HEK293 (cell line): ENCODE results near the gene ZCCHC7.
A peak's percentile ranks its signal among the peaks of the same experiment; 100 is the strongest.
"Not testable (repeated sequence)": the region's sequence is repeated elsewhere in the genome, so short reads cannot be mapped to it uniquely, and the experiment has no call there.

Source experiments
- CTCF ChIA-PET: fragments of 350-600 bp; formaldehyde crosslinking; extraction: SDS; loops from one replicate; lab custom pipeline; 2021; ENCODE audit warnings: antibody characterized with exemption; lab: Yijun Ruan, JAX
- POLR2A ChIA-PET: fragments of 300-600 bp; formaldehyde crosslinking; extraction: SDS; loops from one replicate; lab custom pipeline; 2020; ENCODE audit warnings: antibody characterized with exemption, inconsistent platforms; lab: Yijun Ruan, JAX
- H3K27ac ChIP-seq: fragments of 200-500 bp; sonication (Bioruptor generic); 2 replicates; pipeline ENCODE4 v1.5.1; 2014; ENCODE audit warnings: low read depth, low read length, control low read depth, inconsistent platforms; ENCODE audit errors: extremely low read depth
- H3K36me3 ChIP-seq, 2 experiments: fragments of 200-500 bp in 1 of 2; sonication (Bioruptor generic) in 1 of 2; 1 replicate in 1 of 2; 2 replicates in 1 of 2; pipeline ENCODE4 v1.5.1; 2014 to 2017; ENCODE audit warnings: inconsistent platforms in 2 of 2, low read length in 2 of 2; ENCODE audit not compliant: control insufficient read depth in 2 of 2, insufficient read depth in 1 of 2
- H3K4me1 ChIP-seq: fragments of 200-500 bp; sonication (Bioruptor generic); 2 replicates; pipeline ENCODE4 v1.5.1; 2014; ENCODE audit warnings: mild to moderate bottlenecking, low read length, inconsistent platforms; ENCODE audit not compliant: control insufficient read depth, insufficient read depth
- H3K4me3 ChIP-seq: 2 replicates; pipeline ENCODE4 v1.5.1; 2011; ENCODE audit warnings: low read depth, mild to moderate bottlenecking, control low read depth, low read length, moderate library complexity
- H3K9me3 ChIP-seq: fragments of 200-500 bp; sonication (Bioruptor generic); 2 replicates; pipeline ENCODE4 v1.5.1; 2014; ENCODE audit warnings: low read depth, low read length, inconsistent platforms; ENCODE audit not compliant: control insufficient read depth, insufficient read depth
- GLIS2 ChIP-seq: fragments of 450-650 bp; formaldehyde crosslinking; IDR thresholded peaks from 2 replicates; pipeline ENCODE4 v1.5.1; 2016; ENCODE audit warnings: missing biosample characterization, missing genetic modification characterization
- MEIS1 ChIP-seq: sonication (generic); formaldehyde crosslinking; IDR thresholded peaks from 2 replicates; pipeline ENCODE4 v1.8.1; 2022; ENCODE audit warnings: missing genetic modification reagents, mild to moderate bottlenecking, borderline replicate concordance
- SALL2 ChIP-seq: fragments of 450-650 bp; formaldehyde crosslinking; IDR thresholded peaks from 2 replicates; pipeline ENCODE4 v1.5.0; 2017; ENCODE audit warnings: missing biosample characterization, mild to moderate bottlenecking, missing genetic modification characterization, borderline replicate concordance
- ZBTB17 ChIP-seq: fragments of 450-650 bp; formaldehyde crosslinking; IDR thresholded peaks from 2 replicates; pipeline ENCODE4 v1.5.1; 2016; ENCODE audit warnings: missing biosample characterization, missing genetic modification characterization
- ZBTB8A ChIP-seq: fragments of 450-650 bp; formaldehyde crosslinking; IDR thresholded peaks from 2 replicates; pipeline ENCODE4 v1.5.1; 2016; ENCODE audit warnings: missing biosample characterization, missing genetic modification characterization
- ZNF341 ChIP-seq: fragments of 450-650 bp; formaldehyde crosslinking; IDR thresholded peaks from 2 replicates; pipeline ENCODE4; 2016; ENCODE audit warnings: low read depth, missing biosample characterization, missing genetic modification characterization
- ZNF660 ChIP-seq: fragments of 450-650 bp; IDR thresholded peaks from 2 replicates; pipeline ENCODE4 v1.5.1; 2018; ENCODE audit warnings: missing biosample characterization, mild to moderate bottlenecking, missing genetic modification characterization
- ZSCAN16 ChIP-seq: fragments of 450-650 bp; formaldehyde crosslinking; IDR thresholded peaks from 2 replicates; pipeline ENCODE4 v1.5.1; 2016; ENCODE audit warnings: missing biosample characterization, missing genetic modification characterization
- TF ChIP-seq, protein P1 (sequence below): fragments of 450-650 bp; formaldehyde crosslinking; conservative IDR thresholded peaks from 2 replicates; pipeline ENCODE4 v1.5.1; 2016; ENCODE audit warnings: low read depth, missing biosample characterization, missing genetic modification characterization
- TF ChIP-seq, protein P2 (sequence below): fragments of 450-650 bp; formaldehyde crosslinking; IDR thresholded peaks from 2 replicates; pipeline ENCODE4 v1.5.1; 2017; ENCODE audit warnings: missing biosample characterization, missing genetic modification characterization
- TF ChIP-seq, protein P3 (sequence below): fragments of 450-650 bp; formaldehyde crosslinking; IDR thresholded peaks from 2 replicates; pipeline ENCODE4 v1.5.1; 2016; ENCODE audit warnings: missing biosample characterization, missing genetic modification characterization
- TF ChIP-seq, protein P4 (sequence below): fragments of 450-650 bp; formaldehyde crosslinking; IDR thresholded peaks from 2 replicates; pipeline ENCODE4 v1.5.1; 2016; ENCODE audit warnings: missing biosample characterization, missing genetic modification characterization

ZCCHC7 gene

DNA sequence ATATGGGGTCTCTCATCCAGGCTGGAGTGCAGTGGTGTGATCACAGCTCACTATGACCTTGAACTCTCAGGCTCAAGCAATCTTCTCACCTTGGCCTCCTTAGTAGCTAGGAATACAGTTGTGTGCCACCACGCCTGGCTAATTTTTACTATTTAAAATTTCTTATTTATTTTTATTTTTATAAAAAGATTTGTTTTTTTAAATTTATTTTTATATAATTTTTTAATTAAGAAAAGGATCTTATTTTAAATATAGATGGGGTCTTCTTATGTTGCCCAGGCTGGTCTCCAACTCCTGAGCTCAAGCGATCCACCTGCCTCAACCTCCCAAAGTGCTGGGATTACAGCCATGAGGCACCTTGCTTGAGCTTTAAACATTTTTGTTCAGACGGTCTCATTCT lies 2.4 kb upstream of the ZCCHC7 start:
- Histone ChIP-seq H3K9me3 (no peaks in the 10 kb centered on the region), H3K4me1 (no peaks in the 10 kb centered on the region), H3K27ac (no peak overlapping the region), H3K4me3 (no peak overlapping the region), H3K36me3 (no peaks in the 10 kb centered on the region)
- TF ChIP-seq, protein P1, sequence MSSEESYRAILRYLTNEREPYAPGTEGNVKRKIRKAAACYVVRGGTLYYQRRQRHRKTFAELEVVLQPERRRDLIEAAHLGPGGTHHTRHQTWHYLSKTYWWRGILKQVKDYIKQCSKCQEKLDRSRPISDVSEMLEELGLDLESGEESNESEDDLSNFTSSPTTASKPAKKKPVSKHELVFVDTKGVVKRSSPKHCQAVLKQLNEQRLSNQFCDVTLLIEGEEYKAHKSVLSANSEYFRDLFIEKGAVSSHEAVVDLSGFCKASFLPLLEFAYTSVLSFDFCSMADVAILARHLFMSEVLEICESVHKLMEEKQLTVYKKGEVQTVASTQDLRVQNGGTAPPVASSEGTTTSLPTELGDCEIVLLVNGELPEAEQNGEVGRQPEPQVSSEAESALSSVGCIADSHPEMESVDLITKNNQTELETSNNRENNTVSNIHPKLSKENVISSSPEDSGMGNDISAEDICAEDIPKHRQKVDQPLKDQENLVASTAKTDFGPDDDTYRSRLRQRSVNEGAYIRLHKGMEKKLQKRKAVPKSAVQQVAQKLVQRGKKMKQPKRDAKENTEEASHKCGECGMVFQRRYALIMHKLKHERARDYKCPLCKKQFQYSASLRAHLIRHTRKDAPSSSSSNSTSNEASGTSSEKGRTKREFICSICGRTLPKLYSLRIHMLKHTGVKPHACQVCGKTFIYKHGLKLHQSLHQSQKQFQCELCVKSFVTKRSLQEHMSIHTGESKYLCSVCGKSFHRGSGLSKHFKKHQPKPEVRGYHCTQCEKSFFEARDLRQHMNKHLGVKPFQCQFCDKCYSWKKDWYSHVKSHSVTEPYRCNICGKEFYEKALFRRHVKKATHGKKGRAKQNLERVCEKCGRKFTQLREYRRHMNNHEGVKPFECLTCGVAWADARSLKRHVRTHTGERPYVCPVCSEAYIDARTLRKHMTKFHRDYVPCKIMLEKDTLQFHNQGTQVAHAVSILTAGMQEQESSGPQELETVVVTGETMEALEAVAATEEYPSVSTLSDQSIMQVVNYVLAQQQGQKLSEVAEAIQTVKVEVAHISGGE, result no peak
- TF ChIP-seq SALL2 (tag by site-specific recombination) (no peak), ZNF660 (no peak), ZSCAN16 (tag by site-specific recombination) (no peak), ZBTB8A (tag by site-specific recombination) (no peak)
- TF ChIP-seq, protein P2, sequence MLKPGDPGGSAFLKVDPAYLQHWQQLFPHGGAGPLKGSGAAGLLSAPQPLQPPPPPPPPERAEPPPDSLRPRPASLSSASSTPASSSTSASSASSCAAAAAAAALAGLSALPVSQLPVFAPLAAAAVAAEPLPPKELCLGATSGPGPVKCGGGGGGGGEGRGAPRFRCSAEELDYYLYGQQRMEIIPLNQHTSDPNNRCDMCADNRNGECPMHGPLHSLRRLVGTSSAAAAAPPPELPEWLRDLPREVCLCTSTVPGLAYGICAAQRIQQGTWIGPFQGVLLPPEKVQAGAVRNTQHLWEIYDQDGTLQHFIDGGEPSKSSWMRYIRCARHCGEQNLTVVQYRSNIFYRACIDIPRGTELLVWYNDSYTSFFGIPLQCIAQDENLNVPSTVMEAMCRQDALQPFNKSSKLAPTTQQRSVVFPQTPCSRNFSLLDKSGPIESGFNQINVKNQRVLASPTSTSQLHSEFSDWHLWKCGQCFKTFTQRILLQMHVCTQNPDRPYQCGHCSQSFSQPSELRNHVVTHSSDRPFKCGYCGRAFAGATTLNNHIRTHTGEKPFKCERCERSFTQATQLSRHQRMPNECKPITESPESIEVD, result no peak
- TF ChIP-seq, protein P3, sequence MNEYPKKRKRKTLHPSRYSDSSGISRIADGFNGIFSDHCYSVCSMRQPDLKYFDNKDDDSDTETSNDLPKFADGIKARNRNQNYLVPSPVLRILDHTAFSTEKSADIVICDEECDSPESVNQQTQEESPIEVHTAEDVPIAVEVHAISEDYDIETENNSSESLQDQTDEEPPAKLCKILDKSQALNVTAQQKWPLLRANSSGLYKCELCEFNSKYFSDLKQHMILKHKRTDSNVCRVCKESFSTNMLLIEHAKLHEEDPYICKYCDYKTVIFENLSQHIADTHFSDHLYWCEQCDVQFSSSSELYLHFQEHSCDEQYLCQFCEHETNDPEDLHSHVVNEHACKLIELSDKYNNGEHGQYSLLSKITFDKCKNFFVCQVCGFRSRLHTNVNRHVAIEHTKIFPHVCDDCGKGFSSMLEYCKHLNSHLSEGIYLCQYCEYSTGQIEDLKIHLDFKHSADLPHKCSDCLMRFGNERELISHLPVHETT (tag by site-specific recombination), result no peak
- CTCF ChIA-PET, result no interaction called here
- POLR2A ChIA-PET, result no interaction called here

DNA sequence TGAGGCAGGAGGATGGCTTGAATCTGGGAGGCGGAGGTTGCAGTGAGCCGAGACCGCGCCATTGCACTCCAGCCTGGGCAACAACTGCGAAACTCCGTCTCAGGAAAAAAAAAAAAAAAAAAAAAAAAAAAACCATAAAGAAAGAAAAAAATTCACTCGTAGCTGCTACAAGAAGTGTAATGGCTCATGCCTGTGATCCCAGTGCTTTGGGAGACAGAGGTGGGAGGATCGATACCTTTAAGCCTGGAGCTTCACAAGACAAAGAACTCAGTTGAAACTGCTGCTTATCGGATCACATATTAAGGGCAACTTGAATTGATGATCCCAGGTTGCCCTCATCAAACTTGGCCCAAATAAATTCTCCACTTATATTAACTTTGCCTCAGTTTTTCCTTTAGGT lies 1.0 kb upstream of the ZCCHC7 start:
- Histone ChIP-seq H3K9me3 (no peaks in the 10 kb centered on the region), H3K36me3 (no peaks in the 10 kb centered on the region), H3K27ac (no peak overlapping the region; the same call in 1 of the 2 replicates), H3K4me1 (no peaks in the 10 kb centered on the region), H3K4me3 (no peak overlapping the region)
- TF ChIP-seq MEIS1 (CRISPR knock-in tag), result no peak
- TF ChIP-seq, protein P4, sequence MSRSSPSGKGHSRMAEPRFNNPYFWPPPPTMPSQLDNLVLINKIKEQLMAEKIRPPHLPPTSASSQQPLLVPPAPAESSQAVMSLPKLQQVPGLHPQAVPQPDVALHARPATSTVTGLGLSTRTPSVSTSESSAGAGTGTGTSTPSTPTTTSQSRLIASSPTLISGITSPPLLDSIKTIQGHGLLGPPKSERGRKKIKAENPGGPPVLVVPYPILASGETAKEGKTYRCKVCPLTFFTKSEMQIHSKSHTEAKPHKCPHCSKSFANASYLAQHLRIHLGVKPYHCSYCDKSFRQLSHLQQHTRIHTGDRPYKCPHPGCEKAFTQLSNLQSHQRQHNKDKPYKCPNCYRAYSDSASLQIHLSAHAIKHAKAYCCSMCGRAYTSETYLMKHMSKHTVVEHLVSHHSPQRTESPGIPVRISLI (tag by site-specific recombination), result peak; percentile 71
- CTCF ChIA-PET, result interaction anchor here (1.3 kb wide), 1 partner anchor 189 kb away, joined by 3 read pairs; no protein-coding TSS in a partner anchor
- POLR2A ChIA-PET, result interaction anchor here (0.7 to 2.3 kb wide), 4 partner anchors 18 to 468 kb away, joined by 3 to 28 read pairs (median 4); no protein-coding TSS in a partner anchor

DNA sequence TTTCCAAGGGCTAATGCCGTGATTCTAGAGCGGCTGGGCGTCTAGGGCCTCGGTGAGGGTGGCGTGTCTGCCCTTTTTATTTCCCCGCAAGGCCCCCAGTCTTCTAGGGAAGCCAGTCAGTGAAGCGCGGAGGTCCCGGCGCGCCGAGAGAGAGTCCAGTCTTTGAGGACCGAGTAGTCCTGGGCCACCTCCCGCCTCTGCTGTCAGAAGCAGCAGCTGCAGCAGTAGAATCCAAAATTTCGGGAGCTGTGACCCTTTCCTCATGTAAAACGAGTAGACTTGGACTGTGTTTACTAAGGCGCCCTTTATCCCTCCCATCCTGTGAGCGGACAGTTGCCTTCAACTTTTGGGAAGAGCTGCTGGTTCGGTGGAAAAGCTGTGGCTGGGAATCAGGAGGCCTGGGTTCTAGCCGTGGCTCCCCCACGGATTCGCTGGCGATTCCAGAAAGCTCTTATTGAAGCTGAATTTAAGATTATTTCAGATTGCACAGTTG lies 515 bp downstream of the ZCCHC7 start:
- CTCF ChIA-PET, result interaction anchor here (0.7 to 2.0 kb wide), 2 partner anchors 141 to 213 kb away, joined by 3 to 6 read pairs; no protein-coding TSS in a partner anchor
- not testable (repeated sequence) for H3K4me1 ChIP-seq, H3K36me3 ChIP-seq, H3K9me3 ChIP-seq
- TF ChIP-seq GLIS2 (peak; percentile 13; the same call in 1 of the 2 replicates), ZNF341 (tag by site-specific recombination) (peak; percentile 65), ZBTB17 (tag by site-specific recombination) (0 out of 2 replicates have a peak, but pooled peaks have one; percentile 14)
- Histone ChIP-seq H3K27ac (peak overlapping the region; percentile 50; the same call in 1 of the 2 replicates), H3K4me3 (peak overlapping the region; percentile 88)
- POLR2A ChIA-PET, result interaction anchor here (0.7 to 2.3 kb wide), 11 partner anchors 11 to 345 kb away, joined by 3 to 28 read pairs (median 4); partner anchors contain the start of genes GRHPR and ZBTB5
